Measurements from ENCODE around the gene ADGRV1. TPM values are rescaled to one million over a fixed set of nuclear protein-coding genes. Genes with fewer than 3 reads are reported as not detected.

Gene ADGRV1
- total and polyA plus RNA-seq, 9 of the 15 experiments (the other 6 are each of a cell fraction or from before 2014, with no cell fraction given): 21.7 to 156 (median 58.2) TPM

DNA sequence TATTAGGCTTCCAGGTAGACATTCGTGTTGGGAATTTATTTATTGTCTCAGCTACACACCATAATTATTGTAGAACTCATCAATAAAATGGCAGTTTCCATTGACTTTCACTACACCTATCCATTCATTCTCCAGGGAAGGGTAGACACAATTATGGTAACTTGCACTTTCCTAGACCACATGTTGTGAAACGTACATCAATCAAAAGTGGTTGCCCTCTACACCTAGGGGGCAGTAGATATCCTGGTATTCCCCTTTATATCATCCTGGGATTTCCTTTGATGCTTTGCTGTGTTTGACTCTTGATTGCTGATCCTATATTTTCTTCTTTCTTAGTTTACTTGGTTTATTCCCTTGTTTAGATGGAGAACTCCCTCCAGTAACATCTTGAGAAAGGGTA lies 47.9 kb downstream of the ADGRV1 start (continued):
- TF ChIP-seq ZNF197 (CRISPR knock-in tag; IDR thresholded peaks at IDR 0.05; ENCODE audit: low read depth) (no peak), TCF15 (CRISPR knock-in tag; IDR thresholded peaks at IDR 0.05) (no peak), GATAD2A (IDR thresholded peaks at IDR 0.05) (0 out of 2 replicates have a peak, but pooled peaks have one; percentile 20), REST (IDR thresholded peaks at IDR 0.05; ENCODE audit: borderline replicate concordance) (peak; percentile 73; the same call in 1 of the 2 replicates), REST (CRISPR knock-in tag; IDR thresholded peaks at IDR 0.05; ENCODE audit: low read depth) (no peak), RAD51 (IDR thresholded peaks at IDR 0.05; ENCODE audit: borderline replicate concordance, low read depth) (no peak), TBL1XR1 (IDR thresholded peaks at IDR 0.05; ENCODE audit: low read length in 2 of 2) (0 out of 4 replicates have a peak, but pooled peaks of 1 of the 2 experiments have one; percentile 8), MITF (IDR thresholded peaks at IDR 0.05) (no peak), ZNF316 (IDR thresholded peaks at IDR 0.05) (peak; percentile 11; the same call in 1 of the 2 replicates), CEBPG (CRISPR knock-in tag; IDR thresholded peaks at IDR 0.05) (no peak), CEBPG (tag; conservative IDR thresholded peaks at IDR 0.05 in 1 of 2, IDR thresholded peaks at IDR 0.05 in 1 of 2) (peak; percentile 51 to 54; a peak in 3 of 4 replicates), ARNT (IDR thresholded peaks at IDR 0.05) (peak in 1 of 2 experiments; percentile 67; a peak in 1 of 4 replicates), LEF1 (IDR thresholded peaks at IDR 0.05) (peak; percentile 63; the same call in 1 of the 2 replicates)
- TF ChIP-seq, protein P1, sequence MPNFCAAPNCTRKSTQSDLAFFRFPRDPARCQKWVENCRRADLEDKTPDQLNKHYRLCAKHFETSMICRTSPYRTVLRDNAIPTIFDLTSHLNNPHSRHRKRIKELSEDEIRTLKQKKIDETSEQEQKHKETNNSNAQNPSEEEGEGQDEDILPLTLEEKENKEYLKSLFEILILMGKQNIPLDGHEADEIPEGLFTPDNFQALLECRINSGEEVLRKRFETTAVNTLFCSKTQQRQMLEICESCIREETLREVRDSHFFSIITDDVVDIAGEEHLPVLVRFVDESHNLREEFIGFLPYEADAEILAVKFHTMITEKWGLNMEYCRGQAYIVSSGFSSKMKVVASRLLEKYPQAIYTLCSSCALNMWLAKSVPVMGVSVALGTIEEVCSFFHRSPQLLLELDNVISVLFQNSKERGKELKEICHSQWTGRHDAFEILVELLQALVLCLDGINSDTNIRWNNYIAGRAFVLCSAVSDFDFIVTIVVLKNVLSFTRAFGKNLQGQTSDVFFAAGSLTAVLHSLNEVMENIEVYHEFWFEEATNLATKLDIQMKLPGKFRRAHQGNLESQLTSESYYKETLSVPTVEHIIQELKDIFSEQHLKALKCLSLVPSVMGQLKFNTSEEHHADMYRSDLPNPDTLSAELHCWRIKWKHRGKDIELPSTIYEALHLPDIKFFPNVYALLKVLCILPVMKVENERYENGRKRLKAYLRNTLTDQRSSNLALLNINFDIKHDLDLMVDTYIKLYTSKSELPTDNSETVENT (CRISPR knock-in tag; IDR thresholded peaks at IDR 0.05): no peak

Measured in K562 (cell line).